ENCODE results near the gene NDUFV2.

Gene NDUFV2

DNA sequence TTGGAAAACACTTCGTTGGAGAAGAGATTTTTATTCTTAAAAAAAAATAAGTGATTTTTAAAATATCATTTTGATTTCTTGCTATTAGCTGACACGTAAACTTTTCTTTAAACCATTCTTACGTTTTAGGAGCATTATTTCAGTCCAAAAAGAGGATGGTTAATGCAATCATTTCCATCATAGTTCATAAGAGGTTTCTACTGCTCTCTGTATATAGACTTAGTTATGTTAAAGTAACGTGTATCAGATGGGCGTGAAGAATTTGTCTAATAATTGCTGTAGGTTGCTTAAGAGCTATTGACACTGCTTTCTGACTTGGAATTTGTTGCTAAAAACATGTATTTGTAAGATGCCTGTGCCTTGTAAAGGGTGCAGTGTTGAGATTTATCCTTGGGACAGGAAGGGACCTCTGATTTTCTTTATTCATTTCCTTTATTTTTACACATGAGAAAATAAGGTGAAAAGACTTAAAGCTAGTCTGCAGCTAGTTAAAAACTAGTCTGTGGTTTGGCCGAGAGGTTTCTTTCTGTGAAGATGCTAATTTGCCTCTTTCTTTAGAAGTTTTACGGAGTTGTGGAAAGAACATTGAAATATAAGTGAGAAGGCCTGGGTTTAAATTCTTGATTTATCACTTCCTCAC lies 37.0 kb downstream of the NDUFV2 start:
- DNase-seq (ENCODE audit: low spot score) = no peak
- TF ChIP-seq, protein P1, sequence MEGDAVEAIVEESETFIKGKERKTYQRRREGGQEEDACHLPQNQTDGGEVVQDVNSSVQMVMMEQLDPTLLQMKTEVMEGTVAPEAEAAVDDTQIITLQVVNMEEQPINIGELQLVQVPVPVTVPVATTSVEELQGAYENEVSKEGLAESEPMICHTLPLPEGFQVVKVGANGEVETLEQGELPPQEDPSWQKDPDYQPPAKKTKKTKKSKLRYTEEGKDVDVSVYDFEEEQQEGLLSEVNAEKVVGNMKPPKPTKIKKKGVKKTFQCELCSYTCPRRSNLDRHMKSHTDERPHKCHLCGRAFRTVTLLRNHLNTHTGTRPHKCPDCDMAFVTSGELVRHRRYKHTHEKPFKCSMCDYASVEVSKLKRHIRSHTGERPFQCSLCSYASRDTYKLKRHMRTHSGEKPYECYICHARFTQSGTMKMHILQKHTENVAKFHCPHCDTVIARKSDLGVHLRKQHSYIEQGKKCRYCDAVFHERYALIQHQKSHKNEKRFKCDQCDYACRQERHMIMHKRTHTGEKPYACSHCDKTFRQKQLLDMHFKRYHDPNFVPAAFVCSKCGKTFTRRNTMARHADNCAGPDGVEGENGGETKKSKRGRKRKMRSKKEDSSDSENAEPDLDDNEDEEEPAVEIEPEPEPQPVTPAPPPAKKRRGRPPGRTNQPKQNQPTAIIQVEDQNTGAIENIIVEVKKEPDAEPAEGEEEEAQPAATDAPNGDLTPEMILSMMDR (IDR thresholded peaks at IDR 0.05; ENCODE audit: extremely low read depth, missing control alignments) = no peak

DNA sequence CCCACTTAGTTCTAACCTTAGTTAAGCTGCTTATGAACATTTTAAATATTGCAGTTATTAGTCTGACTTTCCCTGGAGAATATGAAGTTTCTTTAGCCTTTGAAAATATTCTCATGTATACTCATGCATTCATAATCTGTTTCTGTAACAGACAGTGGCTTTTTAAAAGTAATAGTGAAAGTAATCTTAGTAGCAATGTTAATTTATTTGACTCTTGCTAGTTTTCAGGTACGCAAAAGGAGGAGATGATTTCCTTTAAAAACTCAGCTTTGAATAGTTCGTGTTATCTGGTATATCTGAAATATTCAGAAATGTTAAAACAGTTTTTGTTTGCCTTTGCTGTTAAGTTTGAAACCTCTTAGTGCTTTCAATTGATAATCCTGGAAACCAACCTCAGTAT lies 37.9 kb downstream of the NDUFV2 start:
- no peak for DNase-seq (ENCODE audit: low spot score)
- TF ChIP-seq, protein P1 (IDR thresholded peaks at IDR 0.05; ENCODE audit: extremely low read depth, missing control alignments) = no peak

DNA sequence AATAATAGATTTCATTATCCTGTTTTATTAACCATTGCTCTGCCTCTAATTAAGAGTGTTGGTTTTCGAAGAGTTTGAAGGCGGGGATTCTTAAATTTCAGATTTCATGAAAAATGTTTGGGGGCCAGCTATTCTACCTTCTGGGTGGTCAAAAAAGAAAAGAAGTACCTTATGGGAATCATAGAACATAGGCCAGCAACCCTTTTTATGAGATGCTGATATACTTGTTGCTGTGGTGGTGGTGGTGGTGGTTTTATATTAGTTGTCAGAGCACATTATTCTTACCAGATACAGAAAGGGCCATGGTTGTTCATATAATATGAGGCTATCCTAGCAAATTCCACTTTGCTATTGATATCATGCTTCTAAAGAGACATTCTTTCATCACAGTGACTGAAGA lies 38.5 kb downstream of the NDUFV2 start:
- TF ChIP-seq, protein P1 (IDR thresholded peaks at IDR 0.05; ENCODE audit: extremely low read depth, missing control alignments) = no peak

DNA sequence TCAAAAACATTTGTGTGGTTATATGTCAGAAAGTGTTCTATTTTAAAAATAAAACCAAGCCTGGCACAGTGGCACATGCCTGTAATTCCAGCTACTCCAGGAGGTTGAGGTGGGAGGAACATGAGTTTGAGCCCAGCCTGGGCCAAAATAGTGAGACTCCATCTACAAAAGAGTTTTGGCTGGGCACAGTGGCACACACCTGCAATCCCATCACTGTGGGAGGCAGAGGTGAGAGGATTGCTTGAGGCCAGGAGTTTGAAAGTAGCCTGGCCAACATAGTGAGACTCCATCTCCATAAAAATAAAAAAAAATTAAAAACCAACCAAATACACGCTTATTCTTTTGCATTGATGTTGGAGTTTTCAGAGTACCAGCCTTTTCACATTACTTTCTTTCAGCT lies 43.7 kb downstream of the NDUFV2 start:
- TF ChIP-seq, protein P1 (IDR thresholded peaks at IDR 0.05; ENCODE audit: extremely low read depth, missing control alignments) = no peak
- no peak for DNase-seq (ENCODE audit: low spot score)

More for the DNA sequence above, 38.5 kb downstream of the NDUFV2 start:
- no peak for DNase-seq (ENCODE audit: low spot score)

DNA sequence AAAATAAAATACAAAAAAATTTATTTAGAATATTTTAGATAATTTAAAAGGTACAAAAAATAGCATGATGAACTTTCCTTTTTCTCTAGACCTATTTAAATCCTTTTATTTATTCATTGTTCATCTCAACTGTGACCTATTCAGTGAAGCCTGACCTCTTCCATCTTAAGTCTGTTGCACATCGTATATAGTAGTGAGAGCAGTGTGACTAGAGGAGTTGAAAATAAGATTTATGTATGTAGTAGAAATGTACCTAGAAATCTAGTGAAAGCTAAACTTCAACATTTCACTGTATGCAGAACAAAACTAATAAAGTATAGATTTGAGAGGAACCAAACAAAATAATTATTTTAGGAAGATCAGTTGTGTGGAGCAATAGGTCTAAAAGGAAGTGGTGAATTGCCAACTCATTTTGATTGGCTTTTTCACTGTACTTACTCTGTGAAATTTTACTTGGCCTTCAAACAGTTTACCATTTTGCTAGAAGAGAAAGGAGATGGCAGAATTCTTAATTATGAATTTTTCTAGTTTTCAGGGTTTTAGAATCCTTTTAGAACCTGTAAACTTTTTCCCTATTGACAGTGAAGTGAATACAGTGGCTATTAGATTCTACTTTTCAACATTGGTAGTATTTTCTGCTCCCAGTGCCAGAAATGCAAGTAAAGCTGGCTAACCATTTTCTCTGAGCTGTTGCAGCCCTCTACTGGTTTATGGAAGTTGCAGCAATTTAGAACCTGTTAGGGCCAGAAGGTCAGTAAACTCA lies 45.1 kb downstream of the NDUFV2 start:
- TF ChIP-seq, protein P1 (IDR thresholded peaks at IDR 0.05; ENCODE audit: extremely low read depth, missing control alignments) = peak; percentile 61
- peak; percentile 40 for DNase-seq (ENCODE audit: low spot score)

DNA sequence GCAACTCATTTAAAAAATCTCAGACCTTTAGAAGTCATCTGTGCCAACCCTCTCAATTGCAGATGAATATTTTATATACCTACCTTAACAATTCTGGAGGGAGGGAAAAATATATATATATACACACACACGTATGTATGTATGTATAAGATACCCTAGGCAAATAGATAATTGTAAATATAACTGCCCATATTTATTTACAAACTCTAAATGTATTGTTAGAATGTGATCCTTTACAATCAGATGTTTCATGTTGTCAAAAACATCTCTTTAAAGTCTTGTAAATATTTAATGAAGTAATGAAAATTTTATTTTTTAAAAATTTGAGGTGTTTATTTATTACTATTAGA lies 45.7 kb downstream of the NDUFV2 start:
- DNase-seq (ENCODE audit: low spot score) = no peak
- TF ChIP-seq, protein P1 (IDR thresholded peaks at IDR 0.05; ENCODE audit: extremely low read depth, missing control alignments) = no peak

DNA sequence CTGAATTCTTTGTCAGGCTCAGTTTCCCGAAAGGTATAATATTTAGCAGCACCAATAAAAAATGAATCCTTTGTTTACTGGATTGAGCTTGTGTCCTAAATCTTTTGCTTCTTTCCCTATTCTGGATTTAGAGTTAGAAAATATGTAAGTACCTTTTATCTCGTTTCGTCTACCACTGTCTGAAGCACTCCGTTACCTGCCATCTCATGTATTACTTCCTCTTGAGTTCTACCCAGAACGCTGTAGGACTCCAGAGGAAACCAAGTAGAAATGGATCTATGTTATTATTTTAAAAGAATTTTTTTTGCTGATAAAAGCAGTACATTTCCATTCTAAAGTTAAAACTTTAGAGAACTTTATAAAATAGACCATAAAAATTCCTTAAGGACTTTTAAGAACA lies 47.6 kb downstream of the NDUFV2 start:
- no peak for DNase-seq (ENCODE audit: low spot score)
- TF ChIP-seq, protein P1 (IDR thresholded peaks at IDR 0.05; ENCODE audit: extremely low read depth, missing control alignments) = no peak

Measured in GM20000 (cell line).